Colon (tissue), 2 donors: ENCODE data around the gene RPN2.

Experiments
- FAIRE-seq: peaks from 2 replicates; lab custom pipeline; 2012; peaks lifted over from hg19 to GRCh38; lab: Jason Lieb, UNC
- donor health status: control.
- donor health status: control.

The RPN2 gene

GRCh38 chr20:37266940-37267666 is 88.0 kb downstream of the RPN2 start:
- no peak for FAIRE-seq

- FAIRE-seq = no peak
Measured at GRCh38 chr20:37267667-37268313, 88.7 kb downstream of the RPN2 start.

GRCh38 chr20:37270576-37271420 is 91.7 kb downstream of the RPN2 start:
- FAIRE-seq = no peak

- no peak for FAIRE-seq
Measured at GRCh38 chr20:37271421-37271768, 92.3 kb downstream of the RPN2 start.

- no peak for FAIRE-seq
Measured at GRCh38 chr20:37273988-37274387, 94.9 kb downstream of the RPN2 start.

GRCh38 chr20:37274851-37275524 is 95.9 kb downstream of the RPN2 start:
- FAIRE-seq = no peak

DNA sequence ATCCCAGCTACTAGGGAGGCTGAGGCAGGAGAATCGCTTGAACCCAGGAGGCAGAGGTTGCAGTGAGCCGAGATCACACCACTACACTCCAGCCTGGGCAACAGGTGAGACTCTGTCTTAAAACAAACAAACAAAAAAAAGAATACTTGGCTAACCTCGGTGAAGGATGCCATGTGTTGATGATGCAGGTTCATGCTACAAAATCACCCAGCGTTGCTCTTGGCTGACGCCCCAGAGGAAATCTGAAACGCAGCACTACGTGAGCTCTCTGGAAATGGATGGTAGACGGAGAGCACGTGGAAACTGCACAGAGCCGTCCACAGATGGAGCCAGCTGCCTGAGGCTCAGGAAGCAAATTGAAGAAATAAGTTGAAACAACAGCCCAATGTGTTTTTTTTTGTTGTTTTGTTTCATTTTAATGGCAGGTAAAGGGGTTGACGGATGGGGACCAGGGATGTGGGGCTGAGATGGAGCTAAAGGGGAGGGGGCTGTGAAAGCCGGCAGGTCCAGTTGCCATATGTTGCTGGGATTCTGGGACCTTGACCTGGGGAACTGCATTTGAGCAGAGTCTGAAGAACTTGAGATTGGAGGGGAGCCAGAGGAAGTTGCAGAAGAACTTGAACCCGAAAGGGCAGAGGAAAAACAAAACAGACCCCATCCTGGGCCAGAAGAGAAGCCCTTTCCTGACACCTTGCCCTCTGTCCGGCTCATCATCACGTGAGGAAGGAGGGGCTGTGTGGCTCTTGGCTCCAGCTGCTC is 97.5 kb downstream of the RPN2 start:
- FAIRE-seq = no peak

DNA sequence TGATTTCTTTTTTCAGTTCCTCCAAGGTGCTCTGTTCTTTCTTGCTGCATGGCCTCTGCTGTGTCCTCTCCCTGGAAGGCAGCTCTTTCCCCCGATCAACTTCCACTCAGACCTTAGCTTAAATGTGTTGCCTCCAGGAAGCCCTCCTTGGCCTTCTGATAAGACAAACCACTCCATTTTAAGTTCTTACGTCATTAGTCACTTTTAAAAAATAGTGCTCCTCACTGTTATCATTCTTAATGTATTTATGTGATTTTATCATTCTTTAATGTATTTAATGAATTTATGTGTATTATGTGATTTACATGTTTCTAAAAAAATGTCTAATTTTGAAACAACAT is 98.1 kb downstream of the RPN2 start:
- FAIRE-seq = no peak

GRCh38 chr20:37278966-37279590 is 99.9 kb downstream of the RPN2 start:
- FAIRE-seq = no peak

DNA sequence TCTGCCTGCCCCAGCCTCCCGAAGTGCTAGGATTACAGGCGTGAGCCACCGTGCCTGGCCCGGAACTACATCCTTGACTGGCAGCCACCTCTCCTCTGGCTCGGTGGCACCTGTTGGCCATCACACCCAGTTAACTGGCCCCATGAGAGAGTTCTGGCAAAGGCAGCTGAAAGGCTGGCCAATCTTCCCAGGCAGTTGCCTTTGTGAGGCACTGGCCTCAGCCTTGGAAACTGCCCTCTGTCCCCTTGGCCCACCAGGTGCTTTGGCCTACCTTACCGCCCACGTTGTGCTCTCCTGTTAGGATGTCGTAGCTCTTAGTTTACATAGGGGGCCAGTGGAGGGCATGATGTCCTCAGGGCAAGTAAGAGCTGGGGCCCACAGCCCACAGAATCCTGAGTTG is 100.7 kb downstream of the RPN2 start:
- no peak for FAIRE-seq

- FAIRE-seq = no peak
Measured at GRCh38 chr20:37280403-37280802, 101.3 kb downstream of the RPN2 start.

DNA sequence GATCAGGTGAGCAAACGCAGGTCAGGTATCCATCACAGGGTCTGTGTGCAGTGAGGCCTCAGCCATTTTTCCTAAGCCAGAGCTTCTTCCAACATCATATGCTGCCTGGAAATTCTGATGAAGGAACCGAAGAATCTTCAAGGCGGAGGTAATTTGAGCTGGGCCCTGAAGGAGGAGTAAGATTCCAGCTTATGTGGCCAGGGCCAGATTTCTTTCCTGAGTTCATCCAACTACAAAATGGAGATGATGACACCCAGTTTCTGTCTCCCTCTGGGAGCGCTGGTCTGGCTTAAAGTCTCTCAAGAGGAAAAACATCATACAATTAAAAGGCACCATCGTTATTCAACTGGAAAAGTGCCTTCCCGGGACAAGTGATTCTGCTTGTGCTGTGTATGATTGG is 103.4 kb downstream of the RPN2 start:
- FAIRE-seq = no peak

DNA sequence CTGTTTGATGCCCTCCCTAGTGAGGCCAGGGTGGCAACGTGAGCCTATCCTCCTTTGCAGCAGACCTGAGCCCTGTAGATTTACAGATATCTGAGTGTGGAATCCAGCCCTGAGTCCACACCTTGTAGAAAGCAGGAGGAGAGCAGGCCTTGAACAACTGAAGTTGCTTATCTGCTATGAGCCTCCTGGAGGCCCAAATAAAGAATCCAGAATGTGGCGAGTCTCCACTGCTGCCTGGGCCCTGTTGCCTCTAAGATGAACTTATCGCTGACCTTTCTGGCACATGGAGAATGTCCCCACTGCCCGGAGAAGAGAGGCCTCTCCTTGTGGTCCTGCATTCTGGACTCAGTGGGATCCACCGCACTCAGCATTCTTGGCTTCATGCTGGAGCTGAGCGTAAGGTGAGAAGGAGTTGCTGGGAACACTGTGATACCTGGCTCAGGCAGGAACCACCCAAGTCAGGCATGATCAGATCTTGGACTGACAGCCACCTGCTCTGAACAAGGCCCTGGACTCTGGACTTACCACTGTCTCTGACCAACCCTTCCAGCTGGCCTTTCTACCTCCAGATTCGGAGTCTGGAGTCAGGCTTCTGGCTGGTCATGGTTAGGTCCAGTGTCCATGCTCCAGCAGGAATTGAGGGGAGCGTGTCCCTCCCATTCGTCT is 104.5 kb downstream of the RPN2 start:
- FAIRE-seq = no peak

DNA sequence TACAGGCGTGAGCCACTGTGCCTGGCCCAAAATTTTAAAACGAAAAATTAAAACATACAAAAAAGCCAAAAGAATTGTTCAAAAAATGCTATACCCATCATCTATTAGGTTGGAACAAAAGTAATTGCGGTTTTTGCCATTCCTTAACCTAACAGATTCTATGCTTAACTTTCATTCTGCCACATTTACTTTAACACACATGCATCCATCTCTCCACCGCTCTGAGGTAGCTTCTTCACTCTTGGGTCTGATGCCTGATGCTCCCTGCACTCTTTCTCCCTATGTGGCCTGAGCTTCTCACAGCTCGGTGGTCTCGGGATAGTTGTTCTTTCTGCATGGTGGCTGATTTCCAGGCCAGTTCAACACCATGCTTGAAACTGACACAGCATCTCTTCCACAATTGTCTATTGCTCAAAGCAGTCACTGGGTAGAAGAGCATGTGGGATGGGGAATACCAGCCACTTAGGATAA is 105.6 kb downstream of the RPN2 start:
- FAIRE-seq = no peak

DNA sequence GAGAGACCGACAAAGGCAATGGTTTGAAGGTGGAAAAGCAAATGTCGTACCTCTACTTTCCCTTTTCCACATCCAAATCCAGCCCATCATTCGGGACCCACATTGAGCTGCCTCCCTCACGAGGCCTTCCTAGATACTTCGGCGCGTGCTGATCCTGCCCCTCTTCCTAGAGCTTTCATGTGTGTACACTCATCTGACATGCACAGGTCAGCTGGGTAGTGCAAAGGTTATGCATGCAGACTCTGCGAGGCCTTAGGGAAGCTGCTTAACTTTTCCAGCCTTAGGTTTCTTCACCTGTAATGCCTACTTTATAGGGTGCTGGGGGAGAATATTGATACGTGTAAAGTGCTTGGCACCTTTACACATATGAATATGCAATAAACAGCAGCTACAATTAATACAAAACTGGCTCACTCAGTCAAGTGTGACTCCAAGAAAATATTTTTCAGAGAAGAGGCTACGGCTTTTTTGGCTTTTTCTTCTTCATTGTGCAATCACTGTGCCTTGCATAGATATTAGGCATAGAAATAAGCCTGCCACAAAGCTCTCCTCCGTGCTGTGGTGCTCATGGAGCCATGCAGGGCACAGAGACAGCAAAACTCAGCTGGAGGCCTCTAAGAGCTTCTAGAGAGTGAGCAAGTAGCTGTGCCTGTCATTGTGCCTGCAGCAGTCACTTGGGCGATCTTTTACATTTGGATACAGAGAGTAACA is 106.7 kb downstream of the RPN2 start:
- no peak for FAIRE-seq

- no peak for FAIRE-seq
Measured at GRCh38 chr20:37288091-37288490, 109.0 kb downstream of the RPN2 start.

- no peak for FAIRE-seq
Measured at GRCh38 chr20:37290158-37290810, 111.2 kb downstream of the RPN2 start.
